Stimulated activated CD4-positive, alpha-beta T cell treated with anti-CD3 and anti-CD28 coated beads, Interleukin-2, amount 100 ng/mL, for 48 hours (primary cell): ENCODE data around the gene ATP10D.
"Not testable (repeated sequence)": the region's sequence is repeated elsewhere in the genome, so short reads cannot be mapped to it uniquely, and the experiment has no call there.

Experiments used
- DNase-seq, 2 donors: peaks; one replicate each; pipeline ENCODE4 v3.0.0-alpha.2; 2020

Gene ATP10D

DNA sequence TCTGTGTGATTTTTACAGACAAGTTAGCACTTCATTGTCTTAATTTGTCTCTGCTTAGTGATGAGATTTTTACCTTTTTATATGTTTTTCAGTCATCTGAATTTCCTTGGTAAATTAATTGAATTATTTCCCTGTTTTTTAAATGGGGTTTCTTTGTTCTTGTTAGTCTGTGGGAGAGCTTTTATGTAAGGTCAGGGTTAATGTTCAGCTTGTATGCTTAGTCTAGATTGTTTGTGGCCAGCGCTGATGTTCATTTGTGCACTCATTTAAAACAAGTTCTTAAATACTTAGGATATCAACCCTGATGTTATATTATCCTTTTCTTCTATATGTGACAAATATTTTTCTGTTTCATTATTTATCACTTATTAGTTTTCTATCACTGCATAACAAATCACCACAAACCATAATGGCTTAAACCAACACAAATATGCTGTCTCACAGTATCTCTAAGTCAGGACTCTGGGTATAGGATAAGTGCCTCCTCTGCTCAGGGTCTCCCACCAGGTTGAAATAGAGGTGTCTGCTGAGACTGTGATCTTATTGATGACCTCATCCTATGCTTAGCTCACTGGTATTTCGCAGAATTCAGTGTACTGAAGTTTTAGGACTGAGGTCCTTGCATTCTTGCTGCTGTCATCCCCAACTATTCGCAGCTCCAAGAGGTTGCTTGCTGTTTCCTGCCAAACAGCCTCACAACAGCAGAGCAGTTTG is 53.2 kb downstream of the ATP10D start:
- DNase-seq = no peak

DNA sequence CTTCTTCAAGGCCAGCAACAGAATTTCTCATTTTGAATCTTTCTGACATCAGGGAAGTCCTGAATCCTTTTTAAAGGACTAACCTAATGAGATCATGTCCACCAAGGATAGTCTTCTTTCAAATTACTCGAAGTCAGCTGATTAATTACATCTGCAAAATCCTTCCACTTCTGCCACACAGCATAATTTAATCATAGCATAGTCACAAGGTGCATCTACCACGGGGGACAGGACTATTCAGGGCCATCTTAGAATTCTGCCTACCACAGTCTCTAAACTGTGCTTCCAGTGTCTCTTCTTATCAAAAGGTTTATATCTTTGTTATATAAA is 53.7 kb downstream of the ATP10D start:
- DNase-seq = no peak

DNA sequence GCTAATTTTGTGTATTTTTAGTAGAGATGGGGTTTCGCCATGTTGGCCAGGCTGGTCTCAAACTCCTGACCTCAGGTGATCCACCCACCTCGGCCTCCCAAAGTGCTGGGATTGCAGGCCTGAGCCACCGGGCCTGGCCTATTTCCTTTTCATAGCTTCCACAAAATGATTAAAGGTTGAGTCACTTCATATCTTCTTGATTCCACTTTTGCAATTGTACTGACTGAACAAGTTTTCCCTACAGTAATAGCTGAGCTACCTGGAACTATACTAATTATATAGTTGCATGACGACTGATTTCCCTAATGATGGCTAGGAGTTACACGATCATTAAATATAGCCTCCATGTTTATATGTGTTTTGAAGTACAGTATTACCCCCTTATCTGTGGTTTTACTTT is 57.6 kb downstream of the ATP10D start:
- not testable (repeated sequence) for DNase-seq

DNA sequence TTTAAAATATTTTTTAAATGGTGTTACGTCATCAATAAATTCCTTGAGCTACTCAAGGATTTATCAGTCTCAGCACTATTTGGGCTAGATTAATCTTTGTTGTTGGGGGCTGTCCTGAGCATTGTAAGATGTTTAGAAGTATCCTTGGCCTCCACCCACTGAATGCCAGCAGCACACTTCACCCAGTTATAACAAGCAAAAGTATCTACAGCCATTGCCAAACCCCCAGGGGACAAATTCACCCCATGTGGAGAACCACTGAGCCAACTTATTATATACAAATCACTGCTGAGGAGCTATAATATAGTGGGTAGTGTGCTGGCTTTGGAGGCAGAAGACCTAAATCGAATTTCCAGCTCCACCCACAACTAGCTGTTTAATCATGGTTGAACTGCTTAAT is 58.3 kb downstream of the ATP10D start:
- no peak for DNase-seq

DNA sequence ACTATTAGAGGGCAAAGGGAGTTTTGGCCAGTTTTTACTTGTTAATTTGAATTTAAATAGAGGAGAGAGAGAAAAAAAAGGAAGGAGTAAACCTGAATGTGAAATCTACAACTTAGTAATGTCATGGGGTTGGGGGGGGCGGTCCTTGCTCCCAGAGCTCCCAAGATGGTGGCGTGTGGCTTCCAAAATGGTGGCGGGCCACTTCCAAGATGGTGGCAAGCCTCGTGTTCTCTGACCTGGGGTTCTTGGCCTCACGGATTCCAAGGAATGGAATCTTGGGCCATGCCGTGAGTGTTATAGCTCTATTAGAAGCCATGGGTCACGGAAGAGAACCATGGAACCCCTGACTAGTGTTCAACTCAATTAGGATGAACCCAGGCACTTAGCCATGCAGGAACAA is 65.3 kb downstream of the ATP10D start:
- DNase-seq = not testable (repeated sequence)

DNA sequence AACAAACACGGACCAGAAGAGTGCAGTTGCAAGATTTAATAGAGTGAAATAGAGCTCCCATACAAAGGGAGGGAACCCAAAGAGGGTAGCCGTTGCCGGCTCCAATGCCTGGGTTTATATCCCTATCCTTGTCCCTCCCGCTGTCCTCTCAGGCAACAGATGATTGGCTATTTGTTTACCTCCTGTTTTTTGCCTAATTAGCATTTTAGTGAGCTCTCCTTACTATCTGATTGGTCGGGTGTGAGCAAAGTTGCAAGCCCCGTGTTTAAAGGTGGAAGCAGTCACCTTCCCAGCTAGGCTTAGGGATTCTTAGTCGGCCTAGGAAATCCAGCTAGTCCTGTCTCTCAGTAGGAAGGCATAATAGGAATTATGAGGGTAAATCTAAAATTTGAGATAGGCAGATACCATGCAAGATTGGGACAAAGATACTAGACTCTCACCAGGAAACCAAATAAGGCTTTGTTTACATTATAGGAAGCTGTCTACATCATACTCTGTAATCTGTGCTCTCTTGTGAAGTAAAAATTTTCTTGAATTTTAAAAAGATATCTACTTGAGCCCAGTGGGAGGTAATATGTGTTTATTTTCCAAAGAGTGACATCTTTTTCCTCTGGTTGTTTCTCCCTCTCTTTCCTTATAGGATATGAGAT is 65.9 kb downstream of the ATP10D start:
- no peak for DNase-seq

DNA sequence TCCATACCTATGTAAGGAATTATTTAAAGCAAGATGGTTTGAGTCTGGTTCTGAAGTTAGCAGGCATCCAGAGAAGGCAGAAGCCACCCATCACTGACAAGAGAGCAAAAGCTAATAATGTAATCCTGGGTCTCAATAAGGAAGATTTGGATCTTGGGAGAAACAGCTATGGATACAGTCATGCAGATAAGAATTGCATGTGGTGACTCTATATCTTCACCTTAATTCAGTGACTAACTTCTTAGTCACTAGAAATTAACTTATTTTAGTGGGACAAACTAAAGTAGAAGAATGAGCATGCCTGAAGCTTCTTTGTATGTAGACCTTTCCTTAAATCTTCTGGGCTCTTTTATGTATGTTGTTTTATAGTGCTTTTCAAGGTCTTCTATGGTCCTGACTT is 66.6 kb downstream of the ATP10D start:
- no peak for DNase-seq

DNA sequence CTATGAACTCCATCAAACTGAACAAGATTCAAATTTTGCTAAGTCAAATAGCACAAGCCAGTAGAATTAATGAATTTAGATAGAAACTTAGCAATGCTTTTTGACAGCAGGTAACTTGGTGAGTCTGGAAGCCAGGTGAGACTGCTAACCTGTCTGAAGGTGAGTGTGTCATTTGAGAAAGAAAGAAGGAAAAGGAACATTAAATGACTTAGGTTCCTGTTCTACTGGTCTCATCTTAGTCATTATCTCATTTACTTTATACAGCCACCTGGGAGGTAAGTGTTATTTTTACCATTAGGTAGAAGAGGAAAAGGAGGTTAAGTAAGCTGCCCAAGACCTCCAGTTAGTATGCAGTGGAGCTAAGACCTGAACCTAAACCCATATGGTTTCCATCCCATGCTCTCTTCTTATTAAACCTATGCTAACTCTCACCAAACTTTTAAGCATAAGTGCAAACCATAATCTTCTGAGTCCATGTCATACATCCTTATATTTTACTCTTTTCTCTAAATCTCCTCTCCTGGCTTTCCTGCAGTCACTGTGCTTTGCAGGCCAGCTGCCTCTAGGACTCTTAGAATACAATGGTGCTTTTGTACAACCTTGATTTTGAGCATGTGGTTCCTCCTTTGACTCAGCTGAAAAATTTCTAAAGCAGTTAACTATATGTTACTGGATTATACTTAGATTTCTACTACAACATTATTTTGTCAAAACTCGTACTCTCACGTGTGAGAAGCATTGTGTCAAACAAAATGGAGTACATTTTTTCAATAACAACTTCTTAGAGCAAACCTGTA is 68.5 kb downstream of the ATP10D start:
- no peak for DNase-seq

DNA sequence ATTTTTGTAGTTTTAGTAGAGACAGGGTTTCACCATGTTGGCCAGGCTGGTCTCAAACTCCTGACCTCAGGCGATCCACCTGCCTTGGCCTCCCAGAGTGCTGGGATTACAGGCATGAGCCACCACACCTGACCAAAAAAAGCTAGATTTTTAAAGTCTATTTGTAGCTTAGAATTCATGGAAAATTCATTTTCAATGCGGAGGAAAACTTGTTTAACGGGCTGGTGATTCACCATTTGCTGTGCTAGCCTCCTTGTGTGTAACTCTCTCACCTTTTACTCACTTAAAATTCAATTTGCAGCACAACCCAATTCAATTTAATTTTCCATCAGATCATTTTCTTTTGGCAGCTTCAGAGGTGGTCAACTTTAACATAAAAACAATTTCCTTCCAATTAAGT is 70.8 kb downstream of the ATP10D start:
- not testable (repeated sequence) for DNase-seq

DNA sequence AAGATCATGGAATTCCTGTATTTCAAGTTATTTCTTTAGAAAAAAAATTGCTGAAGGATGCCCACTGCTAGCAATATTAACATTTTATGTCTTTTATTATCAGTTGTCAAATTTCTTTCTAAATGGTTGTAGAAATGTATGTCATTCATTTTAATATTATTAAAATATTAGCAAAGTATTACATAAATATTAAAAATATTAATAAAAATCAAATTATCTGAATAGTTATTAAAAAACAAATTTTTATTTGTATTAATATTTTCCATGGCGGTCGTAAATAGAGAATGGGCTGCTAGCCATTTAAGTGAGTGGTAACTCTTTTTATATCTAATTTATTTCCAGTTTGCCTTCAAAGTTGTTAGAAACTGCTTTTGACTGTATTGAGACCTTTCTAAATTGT is 72.2 kb downstream of the ATP10D start:
- DNase-seq = no peak

DNA sequence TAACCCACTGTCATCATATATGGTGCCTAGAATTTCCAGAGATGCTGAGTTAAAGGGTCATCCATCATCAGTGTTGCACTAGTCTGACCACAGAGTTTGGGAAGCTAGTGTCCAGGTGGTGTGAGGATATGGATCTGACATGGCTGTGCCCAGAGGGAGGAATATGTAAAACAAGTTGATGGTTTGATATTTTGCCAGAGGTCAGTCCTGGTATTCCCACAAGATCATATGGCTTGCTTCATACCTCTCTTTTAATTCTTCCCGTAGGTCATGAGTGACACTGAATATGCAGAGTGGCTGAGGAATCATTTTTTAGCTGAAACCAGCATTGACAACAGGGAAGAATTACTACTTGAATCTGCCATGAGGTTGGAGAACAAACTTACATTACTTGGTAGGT is 75.6 kb downstream of the ATP10D start:
- DNase-seq = no peak

DNA sequence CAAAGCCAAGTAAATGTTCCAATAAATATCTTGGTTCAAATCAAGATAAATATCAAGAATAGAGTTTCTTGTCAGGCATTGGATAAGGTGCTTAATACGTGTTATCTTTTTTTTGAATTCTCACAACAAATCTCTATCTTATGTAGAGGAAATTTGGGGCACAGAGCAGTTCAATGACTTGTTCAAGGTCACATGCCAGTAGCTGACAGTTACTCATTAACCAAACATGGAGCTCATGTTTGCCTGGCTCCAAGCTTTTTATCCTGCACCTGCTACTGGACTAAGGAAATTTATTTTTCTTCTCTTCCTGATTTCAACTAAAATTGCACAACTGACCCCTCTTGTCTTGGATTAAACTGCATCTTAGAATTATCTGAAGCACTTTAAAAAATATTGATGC is 76.3 kb downstream of the ATP10D start:
- DNase-seq = no peak

DNA sequence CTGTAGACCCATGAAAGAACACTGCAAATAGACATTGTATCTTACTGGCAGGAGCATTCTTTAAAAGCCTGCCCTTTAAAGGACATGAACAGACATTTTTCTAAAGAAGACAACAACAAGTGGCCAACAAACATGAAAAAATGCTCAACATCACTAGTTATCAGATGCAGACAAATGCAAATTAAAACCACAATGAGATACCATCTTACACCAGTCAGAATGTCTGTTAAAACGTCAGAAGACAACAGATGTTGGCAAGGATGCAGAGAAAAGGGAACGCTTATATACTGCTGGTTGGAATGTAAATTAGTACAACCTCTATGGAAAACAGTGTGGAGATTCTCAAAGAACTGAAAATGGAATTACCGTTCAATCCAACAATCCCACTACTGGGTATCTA is 77.2 kb downstream of the ATP10D start:
- no peak for DNase-seq

DNA sequence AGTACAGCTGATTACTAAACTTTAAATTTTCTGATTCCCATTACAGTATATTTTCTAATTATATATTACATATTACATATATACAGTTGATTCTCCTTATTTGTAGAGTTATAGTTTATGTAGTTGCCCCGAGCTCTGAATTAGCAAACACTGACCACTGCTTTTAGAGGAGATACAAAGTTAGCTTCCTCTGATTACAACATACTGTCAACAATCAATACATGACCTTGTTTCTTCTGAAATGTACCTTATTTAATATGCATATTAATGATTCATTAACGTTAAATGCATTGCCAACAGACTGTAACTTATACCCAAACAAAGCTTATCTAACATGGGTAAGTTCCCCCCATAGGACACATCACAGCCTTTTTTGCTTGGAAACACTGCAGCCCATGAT is 81.5 kb downstream of the ATP10D start:
- DNase-seq = no peak

DNA sequence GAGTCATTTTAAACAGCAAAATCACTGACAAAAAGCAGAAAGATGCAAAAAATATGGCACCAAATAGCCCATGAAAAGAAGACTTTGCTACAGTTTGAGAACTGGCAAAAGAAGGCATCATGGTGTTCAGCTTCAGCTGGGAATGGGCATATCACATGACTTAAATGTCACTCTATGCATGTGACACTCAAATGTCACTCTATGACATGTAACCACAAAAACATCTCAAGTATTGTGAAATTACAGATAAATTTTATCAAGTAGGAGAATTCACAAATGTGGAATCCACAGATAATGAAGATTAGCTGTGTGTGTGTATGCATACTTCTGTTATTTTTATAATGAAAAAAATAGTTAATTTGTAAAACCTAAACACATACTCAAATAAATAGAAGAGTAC is 81.9 kb downstream of the ATP10D start:
- DNase-seq = no peak

DNA sequence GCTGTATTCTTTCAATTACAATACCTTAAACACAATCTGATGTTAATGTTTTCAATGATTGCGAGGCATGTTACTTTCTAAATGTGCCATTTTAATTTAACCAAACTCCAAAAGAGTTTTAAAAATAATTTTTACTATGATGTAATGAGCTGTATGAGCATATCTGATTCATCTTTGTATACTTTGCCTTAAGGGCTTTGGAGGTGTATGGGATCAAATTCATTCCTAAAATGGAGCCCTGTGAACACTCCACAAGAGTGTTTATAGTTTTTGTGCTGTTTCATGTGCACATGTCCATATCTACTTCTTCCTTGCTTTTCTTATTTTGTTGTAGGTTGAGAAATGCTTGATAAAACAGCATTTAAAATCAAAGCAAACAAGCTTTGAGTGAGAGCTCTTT is 82.4 kb downstream of the ATP10D start:
- DNase-seq = no peak

DNA sequence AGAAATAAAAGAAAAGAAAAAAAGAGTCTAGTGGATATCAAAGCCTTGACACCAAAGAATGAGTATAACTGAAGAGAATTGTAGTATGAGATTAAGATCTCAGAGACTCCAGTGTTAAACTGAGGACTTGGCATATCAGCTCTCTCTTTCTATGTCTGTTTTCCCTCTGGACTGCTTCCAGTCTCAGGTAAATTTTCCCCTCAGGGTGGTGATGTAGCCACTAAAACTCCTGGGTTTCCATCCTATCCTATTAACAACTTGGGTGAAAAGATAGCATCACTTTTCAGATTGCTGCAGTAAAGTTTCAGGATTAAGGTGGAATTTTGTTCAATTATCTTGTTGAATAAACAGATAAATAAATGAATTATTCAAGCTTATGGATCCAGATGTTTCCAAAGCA is 85.7 kb downstream of the ATP10D start:
- no peak for DNase-seq

DNA sequence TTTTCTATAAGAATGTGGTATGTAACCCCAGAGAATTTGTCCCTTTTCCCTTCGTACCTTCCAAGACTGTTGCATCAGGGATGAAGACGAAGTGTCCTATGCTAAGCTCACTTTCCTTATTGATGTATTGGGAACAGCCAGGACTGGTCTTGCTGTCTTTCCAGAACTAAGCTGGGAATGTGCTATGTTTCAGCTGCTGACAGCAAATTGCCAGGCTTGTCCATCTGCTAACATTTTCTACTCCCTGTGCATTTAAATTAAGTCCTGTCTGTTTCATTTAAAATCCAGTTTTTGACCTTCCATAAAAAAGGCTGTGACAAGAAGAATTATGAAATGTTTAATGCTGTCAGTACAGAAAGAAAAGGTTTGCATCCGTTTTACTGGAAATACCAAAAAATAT is 87.9 kb downstream of the ATP10D start:
- no peak for DNase-seq

DNA sequence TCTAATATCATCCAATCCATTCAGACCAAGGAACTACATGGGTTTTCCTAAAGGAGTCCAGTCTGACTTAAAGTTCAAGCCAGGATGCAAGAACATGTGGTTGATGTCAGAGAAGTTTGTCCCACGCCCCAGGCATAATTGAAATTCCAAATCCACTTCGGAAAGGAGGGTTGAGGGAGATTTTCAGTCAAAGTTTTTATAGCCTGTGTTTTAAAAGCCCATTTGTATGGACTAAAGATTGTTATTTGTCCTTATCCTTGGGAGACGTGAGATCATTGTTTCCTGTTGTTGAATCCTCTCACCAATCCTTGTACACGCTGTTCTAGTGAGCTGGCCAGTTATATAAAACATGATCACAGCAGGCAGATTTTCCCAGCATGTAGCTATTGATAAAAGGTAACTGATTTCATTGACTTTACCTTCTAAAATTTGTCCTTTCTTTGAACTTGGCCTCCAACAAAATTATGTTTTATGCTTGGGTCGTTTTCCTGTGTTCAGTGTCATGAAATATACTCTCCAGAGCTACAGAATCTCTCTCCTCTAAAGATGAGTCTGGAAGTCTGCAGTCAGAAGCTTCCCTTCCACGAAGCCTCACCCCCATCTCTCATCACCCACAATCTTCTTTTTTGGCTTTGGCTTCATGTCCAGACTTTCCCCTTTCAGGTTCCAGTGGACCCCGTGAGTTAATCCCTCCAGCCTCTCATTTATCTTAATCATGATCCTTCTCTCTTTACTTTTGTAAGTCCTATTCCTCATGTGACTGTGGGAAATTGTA is 92.9 kb downstream of the ATP10D start:
- no peak for DNase-seq

DNA sequence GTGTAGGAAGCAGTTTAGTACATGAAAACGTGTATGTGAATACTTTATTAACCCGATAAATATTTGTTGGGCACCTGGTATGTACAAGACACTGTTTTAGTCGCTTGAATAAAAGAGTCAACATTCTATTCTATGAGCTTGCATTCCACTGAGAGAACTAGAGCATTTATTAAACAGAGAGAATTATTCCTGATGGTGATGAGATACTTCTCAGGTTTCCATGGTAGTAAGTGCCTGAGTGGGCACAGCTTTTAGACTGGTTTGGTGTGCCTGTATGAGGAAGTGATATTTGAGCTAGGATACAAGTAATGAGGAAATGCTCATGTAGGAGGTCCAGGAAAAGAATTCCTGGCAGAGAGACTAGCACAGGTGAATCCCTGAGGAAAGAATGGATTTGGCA is 94.2 kb downstream of the ATP10D start:
- DNase-seq = no peak

DNA sequence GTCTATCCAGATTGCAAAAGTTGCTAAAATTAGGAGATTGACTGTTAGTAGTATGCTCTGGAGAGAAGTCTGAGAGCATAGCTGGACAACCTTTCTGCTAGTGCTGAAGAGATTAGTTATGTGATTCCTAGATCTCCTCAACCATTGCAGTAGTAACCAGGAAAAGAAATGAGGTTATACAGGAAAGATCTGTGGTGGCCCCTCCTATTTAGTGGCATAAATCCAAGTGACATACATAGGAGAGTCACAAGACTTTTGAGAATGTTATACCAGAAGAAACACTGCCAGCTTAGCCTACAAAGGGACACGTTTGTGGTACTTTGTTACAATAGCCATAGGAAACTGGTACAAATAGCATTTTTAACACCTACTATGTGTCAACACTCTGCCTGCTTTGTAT is 105.2 kb downstream of the ATP10D start:
- DNase-seq = no peak

DNA sequence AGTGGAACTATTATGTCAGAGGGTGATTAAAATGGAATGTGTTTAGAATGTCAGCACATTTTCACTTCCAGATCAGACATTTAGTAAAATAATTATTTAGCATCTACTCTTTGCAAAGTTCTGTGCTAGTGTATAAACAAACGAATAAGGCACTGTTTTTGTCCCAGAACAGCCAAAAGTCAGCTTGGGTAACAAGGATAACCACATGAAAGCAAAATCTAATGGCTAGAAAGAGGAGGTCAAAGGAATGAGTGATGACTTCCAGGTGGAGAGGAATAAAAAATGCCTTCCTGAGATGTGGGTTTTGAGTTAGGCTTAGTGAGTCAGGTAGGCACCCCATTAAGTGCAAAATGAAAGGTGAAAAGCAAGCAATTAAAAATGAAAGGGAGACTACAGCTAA is 112.6 kb downstream of the ATP10D start:
- no peak for DNase-seq

DNA sequence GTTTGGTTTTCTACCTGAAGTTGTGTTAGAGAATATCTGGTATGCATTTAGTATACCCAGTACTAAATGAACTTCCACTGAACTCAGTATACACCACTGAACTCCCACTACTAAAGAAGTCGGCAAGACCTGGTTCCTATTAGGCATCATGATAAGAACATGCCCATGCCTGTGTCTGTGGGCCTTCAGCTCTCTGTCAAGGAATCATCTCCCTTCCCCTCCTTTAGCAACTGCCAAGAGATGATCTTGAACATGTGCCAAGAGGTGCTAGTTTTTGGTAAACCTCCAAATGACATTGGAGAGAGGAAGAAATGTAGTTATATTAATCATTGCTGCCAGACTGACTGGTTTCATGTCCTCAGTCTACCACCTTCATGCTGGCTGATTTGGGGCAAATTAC is 113.2 kb downstream of the ATP10D start:
- no peak for DNase-seq

DNA sequence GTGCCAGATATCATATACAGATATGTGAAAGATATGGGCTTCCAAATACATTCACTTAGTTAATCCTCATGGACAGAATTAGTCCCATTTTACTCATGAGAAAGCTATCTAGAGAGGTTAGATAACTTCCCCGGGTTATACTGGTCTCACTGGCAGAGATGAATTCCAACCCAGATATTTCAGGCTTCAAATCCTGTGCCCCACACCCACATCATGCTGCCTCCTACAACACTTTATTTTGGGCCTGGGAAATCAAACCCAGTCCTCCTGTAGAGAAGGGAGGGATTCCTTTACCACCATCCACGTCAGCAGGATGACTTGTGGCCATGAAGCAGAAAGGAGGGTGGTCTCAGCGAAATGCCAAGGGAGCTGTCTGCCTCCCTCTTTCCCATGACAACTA is 113.8 kb downstream of the ATP10D start:
- DNase-seq = no peak
